GM18858 (cell line): ENCODE results near the gene TXNDC16.
"Not testable (repeated sequence)": the region's sequence is repeated elsewhere in the genome, so short reads cannot be mapped to it uniquely, and the experiment has no call there.

ENCODE experiments used
- ATAC-seq: cut with Tn5 transposase; IDR thresholded peaks from one replicate; pipeline ENCODE4 v1.9.1; 2021; ENCODE audit not compliant: unreplicated experiment

The TXNDC16 gene, protein sequence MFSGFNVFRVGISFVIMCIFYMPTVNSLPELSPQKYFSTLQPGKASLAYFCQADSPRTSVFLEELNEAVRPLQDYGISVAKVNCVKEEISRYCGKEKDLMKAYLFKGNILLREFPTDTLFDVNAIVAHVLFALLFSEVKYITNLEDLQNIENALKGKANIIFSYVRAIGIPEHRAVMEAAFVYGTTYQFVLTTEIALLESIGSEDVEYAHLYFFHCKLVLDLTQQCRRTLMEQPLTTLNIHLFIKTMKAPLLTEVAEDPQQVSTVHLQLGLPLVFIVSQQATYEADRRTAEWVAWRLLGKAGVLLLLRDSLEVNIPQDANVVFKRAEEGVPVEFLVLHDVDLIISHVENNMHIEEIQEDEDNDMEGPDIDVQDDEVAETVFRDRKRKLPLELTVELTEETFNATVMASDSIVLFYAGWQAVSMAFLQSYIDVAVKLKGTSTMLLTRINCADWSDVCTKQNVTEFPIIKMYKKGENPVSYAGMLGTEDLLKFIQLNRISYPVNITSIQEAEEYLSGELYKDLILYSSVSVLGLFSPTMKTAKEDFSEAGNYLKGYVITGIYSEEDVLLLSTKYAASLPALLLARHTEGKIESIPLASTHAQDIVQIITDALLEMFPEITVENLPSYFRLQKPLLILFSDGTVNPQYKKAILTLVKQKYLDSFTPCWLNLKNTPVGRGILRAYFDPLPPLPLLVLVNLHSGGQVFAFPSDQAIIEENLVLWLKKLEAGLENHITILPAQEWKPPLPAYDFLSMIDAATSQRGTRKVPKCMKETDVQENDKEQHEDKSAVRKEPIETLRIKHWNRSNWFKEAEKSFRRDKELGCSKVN

DNA sequence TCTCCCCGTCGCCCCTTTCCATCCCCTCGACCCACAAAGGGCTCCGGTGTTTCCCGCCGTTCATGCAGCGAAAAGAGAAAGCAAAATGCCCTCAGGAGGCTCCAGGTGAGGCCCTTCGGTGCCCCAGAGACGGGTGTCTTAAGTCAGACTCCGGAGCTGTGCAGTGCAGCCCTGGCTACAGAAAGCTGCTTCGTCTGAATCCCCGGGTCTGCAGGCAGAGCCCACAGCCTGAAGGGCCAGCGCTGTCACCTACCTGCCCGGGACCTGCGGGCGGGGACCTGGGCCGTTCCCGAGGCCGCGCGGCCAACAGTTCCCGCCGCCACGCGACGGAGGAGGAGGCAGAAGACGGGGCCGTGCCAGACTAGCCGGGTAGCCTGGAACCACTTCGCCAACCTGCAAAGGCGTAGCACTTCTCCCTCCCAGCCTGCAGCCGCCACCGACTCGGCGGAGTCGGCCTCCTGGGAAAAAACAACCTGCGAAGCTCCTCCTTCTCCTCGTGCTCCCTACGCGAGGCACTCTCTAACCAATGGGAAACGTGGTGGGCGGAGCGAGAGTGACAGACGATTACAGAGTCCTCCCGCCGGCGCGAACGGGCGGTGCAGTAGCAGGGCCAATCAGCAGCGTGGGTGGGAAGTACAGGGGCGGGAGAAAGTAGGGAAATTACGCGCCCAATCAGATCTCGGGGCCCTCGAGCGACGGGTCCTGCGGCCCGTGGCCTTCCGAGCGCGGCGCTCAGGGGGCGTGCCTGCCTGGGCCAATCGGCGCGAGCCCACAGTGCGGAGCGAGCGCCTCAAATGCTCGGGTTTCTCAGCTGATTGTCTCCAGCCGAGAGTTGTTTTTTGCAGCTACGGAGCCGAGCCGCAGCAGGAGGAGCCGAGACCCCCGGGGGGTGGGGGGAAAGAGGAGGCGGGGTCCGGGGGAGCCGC is at the start of gene TXNDC16, which contains the start of gene GPR137C:
Gene TXNDC16 (minus strand): TSS at position 443 of the 926 bp plus-strand sequence. CDS start 8,948 bp downstream, outside the sequence.
Gene GPR137C (plus strand): TSS at position 774 of the 926 bp plus-strand sequence. CDS start 312 bp downstream, outside the sequence.
- peak; percentile 93 for ATAC-seq

DNA sequence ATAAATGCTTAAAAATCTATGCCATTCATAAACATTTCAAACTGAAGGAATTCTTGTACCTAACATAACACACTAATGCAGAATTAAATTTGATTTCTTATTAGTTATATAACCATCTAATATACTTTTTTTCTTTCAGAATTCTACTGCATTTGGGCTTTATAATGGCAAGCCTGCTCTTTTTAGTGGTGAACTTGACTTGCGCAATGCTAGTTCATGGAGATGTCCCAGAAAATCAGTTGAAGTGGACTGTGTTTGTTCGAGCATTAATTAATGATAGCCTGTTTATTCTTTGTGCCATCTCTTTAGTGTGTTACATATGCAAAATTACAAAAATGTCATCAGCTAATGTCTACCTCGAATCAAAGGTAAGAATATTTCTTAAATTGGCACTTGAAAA is 47.7 kb upstream of the TXNDC16 start:
- no peak for ATAC-seq

DNA sequence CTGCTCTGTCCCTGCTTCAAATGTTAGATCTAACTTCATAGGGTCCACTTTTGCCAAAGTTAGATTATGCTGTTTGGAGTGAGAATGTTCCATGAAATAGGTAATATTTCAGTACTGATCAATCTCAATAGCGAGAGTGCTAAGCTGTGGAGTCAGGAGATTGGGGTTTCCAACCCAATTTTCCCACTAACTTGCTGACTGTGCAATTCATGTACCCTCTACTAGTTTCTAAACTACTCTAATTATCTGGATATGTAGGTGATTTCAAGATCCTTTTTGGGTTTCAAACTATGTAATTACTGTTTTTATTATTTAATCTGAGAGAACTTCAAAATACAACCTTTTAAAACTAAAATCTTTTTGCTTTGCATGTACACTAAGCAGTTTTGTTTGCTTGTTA is 46.3 kb upstream of the TXNDC16 start:
- ATAC-seq = no peak

GRCh38 chr14:52596861-52597260 is 44.6 kb upstream of the TXNDC16 start:
- ATAC-seq = no peak

DNA sequence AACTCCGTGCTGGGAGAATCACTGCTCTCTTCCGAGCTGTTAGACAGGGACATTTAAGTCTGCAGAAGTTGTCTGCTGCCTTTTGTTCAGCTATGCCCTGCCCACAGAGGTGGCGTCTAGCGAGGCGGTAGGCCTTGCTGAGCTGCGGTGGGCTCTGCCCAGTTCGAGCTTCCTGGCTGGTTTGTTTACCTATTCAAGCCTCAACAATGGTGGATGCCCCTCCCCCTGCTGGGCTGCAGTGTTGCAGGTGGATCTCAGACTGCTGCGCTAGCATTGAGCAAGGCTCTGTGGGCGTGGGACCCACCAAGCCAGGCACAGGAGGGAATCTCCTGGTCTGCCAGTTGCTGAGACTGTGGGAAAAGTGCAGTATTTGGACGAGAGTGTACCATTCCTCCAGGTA is 44.0 kb upstream of the TXNDC16 start:
- ATAC-seq = no peak

DNA sequence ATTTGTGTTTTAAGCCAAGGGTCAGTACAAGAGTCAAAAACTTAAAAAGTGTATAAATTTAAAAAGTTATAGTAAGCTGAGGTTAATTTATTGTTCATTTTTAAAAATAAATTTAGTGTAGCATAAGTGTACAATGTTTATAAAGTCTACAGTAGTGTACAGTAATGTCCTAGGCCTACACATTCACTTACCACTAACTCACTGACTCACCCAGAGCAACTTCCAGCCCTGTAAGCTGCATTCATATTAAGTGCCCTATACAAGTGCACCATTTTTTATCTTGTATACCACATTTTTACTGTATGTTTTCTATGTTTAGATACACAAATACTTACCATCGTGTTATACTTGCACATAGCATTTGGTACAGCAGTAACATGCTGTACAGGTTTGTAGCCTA is 38.0 kb upstream of the TXNDC16 start:
- no peak for ATAC-seq

DNA sequence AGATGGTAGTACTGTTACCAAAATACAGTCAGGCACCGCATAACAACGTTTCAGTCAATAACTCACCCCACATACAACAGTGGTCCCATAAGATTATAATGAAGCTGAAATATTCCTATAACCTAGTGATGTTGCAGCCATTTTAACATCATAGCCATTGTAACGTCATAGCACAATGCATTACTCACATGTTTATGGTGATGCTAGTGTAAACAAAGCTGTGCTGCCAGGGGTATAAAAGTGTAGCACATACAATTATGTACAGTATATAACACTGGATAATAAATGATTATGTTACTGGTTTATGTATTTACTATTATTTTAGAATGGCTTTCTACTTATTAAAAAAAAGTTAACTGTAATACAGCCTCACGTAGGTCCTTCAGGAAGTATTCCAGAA is 37.3 kb upstream of the TXNDC16 start:
- no peak for ATAC-seq

DNA sequence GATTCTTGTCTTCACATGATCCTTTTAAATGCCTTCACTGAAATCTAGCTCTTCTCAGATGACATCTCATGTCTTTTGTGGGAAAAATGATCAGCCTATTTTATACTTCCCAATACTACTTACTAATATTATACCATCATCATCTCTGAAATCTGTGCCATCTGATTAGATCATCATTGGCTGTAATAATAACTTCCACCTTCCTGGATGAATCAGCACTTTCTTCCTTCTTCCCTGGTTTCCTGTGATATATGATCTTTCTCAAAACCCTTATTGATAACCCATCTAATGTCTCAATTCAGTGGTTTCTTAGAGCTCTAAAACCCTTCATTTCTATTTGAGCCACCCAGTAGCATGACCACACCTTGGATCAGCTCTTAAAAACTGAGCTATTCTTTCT is 31.2 kb upstream of the TXNDC16 start:
- ATAC-seq = no peak

- no peak for ATAC-seq
Observed at GRCh38 chr14:52575858-52576257, 23.6 kb upstream of the TXNDC16 start.

DNA sequence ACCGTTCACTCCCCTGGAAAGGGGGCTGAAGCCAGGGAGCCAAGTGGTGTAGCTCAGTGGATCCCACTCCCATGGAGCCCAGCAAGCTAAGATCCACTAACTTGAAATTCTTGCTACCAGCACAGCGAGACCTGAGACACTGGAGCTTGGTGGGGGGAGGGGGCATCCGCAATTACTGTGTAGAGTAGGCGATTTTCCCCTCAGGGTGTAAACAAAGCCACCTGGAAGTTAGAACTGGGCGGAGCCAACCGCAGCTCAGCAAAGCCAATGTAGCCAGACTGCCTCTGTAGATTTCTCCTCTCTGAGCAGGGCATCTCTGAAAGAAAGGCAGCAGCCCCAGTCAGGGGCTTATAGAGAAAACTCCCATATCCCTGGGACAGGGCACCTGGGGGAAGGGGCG is 16.1 kb upstream of the TXNDC16 start:
- ATAC-seq = not testable (repeated sequence)

DNA sequence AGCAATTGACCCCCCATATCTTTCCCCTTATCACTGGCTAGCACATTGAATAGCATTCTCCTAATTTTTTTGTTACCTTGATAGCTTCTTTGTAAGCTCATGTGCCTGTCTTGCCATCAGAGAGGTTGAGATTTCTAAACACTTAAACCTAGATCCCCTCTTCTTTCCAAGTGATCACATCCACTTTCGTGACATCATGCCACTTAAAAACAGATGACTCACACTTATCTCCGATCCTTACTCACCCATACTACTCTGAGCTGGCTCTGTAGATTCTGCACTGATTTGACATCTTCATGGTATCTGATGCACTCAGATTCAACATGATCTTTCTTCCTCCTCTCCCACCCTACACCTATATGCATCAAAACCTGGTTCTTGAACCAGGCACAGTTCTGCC is 10.8 kb upstream of the TXNDC16 start:
- ATAC-seq = no peak

GRCh38 chr14:52558688-52559087 is 6.4 kb upstream of the TXNDC16 start:
- ATAC-seq = no peak

DNA sequence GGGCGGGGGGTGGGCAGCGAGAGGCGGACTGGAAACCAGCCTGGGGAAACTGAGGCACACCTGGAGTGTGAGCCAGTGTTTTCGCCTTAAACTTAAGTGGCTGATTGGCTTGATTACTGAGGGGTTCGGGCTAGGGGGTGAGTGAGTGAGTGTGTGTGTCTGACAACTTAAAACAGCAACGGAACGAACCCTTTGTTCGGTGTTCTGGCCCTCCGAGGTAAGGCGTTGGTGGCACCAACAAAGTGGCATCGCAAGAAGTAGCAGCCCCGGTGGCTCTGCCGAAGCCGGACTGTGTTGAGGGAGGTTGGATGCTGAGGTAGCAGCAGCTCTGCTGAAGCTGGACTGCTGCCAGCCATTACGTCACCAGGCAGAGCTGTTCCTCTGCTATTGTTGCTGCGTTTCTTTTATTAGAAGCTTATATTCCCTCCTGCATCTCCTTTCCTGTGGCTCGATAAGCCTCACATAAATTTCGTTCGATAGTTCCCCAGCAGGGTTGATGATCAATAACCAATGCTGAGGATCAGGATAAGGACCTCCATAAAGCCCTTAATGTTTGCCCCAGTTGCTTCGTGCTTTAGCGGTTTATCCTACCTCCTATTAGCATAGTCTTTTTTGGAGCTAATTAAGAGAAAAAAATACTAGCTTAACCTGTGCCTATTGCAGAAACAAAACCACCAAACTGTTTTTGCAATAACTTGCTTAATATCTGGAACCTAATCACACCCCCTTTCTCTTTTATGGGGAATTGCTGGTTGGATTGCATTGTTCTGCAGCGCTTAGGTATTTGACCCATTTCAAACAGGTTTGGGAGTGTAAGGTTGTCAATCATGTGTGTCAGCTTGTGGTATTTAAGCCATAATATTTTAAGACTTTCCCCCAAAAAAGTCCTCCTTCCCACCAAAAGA is 1.6 kb upstream of the TXNDC16 start:
- ATAC-seq = no peak

DNA sequence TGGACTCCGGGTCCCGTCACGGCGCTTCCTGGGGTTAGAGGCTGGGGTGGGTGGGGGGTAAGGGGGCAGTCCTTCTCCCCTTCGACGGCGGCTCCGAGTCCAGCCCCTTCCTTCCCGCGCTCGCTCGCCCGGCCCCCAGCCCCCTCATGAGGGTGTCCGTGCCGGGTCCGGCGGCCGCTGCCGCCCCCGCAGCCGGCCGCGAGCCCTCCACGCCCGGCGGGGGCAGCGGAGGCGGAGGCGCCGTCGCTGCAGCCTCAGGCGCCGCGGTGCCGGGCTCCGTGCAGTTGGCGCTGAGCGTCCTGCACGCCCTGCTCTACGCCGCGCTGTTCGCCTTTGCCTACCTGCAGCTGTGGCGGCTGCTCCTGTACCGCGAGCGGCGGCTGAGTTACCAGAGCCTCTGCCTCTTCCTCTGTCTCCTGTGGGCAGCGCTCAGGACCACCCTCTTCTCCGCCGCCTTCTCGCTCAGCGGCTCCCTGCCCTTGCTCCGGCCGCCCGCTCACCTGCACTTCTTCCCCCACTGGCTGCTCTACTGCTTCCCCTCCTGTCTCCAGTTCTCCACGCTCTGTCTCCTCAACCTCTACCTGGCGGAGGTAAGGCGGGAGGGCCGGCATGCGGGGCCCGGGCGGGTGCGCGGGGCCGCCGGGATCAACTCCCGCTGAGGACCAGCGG is 831 bp upstream of the TXNDC16 start:
- ATAC-seq = no peak

- ATAC-seq = no peak
Observed at GRCh38 chr14:52551696-52552062, 626 bp downstream of the TXNDC16 start.

DNA sequence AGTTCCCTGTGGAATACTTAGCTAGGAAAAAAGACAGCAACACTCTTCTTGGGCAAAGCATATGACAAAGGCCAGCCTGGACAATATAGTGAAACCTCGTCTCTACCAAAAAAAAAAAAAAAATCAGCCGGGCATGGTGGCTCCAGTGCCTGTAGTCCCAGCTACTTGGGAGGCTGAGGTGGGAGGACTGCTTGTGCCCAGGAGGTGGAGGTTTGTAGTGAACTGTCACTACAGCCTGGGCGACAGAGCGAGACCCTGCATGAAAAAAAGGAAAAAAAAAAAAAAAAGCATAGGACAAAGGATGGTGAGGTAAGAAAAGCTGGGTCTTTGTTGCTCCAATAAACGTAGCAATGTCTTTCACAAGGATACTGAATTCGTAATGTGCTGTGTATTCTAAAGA is 1.1 kb downstream of the TXNDC16 start:
- ATAC-seq = no peak

- ATAC-seq = no peak
Observed at GRCh38 chr14:52550661-52551060, 1.6 kb downstream of the TXNDC16 start.

GRCh38 chr14:52547526-52547925 is 4.8 kb downstream of the TXNDC16 start:
- no peak for ATAC-seq

DNA sequence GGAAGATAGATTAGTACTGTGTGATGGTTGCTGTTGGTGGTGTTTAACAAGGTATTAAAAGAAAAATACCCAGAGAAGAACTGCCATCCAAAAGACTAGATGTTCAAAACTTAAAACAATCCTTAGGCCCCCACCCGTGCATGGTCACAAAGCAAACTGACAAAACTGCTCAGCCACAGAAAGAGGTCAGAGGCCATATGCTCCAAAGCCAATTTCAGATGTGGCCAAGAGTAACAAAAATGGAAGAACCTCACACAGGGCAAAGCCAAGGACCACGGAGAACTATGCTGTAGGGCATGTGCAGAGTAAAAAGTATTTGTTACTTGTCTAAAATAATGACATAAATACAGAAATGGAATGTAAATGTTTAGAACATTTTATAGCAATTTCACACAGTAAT is 5.3 kb downstream of the TXNDC16 start:
- ATAC-seq = no peak

- ATAC-seq = no peak
Observed at GRCh38 chr14:52546318-52546670, 6.0 kb downstream of the TXNDC16 start.
